OCI-LY7 (cell line): ENCODE results near the gene NAALADL2. TPM values are rescaled to one million over a fixed set of nuclear protein-coding genes. Genes with fewer than 3 reads are reported as not detected.

Experiments used
- BruUV-seq: library from RNA; stranded (reverse); fragments of 400-500 nt; replicated peaks from 2 replicates; lab custom pipeline; 2021; lab: Mats Ljungman, UMichigan
- CTCF ChIA-PET: fragments of 300-600 bp; sonication (Branson Sonifier 250); formaldehyde crosslinking; loops from one replicate; lab custom pipeline; 2022; ENCODE audit warnings: antibody characterized with exemption; ENCODE audit not compliant: unreplicated experiment; lab: Charles Lee
- POLR2A ChIA-PET: fragments of 300-600 bp; sonication (Branson Sonifier 250); formaldehyde crosslinking; loops from one replicate; lab custom pipeline; 2022; ENCODE audit warnings: antibody characterized with exemption; lab: Charles Lee
- DNase-seq: peaks from one replicate; pipeline ENCODE4 v3.0.0-alpha.2; 2015; ENCODE audit warnings: low spot score
- H2AFZ ChIP-seq: fragments of 200-600 bp; sonication (generic), shearing (Covaris generic); 2 replicates; pipeline ENCODE4 v1.6.1; 2014; ENCODE audit warnings: mild to moderate bottlenecking, antibody characterized with exemption, low read length, moderate library complexity
- H3K27ac ChIP-seq: fragments of 200-600 bp; sonication (generic); 2 replicates; pipeline ENCODE4 v1.5.1; 2014; ENCODE audit warnings: mixed run types, low read depth, mild to moderate bottlenecking, moderate library complexity, low read length, inconsistent platforms; ENCODE audit not compliant: poor library complexity, severe bottlenecking
- H3K36me3 ChIP-seq: fragments of 200-600 bp; sonication (generic); 2 replicates; pipeline ENCODE4 v1.6.1; 2014; ENCODE audit warnings: mild to moderate bottlenecking, antibody characterized with exemption, low read length, moderate library complexity, mixed read lengths; ENCODE audit not compliant: insufficient read depth
- H3K4me1 ChIP-seq: fragments of 200-600 bp; sonication (generic); 2 replicates; pipeline ENCODE4 v1.5.1; 2014; ENCODE audit warnings: mild to moderate bottlenecking, low read length; ENCODE audit not compliant: insufficient read depth, poor library complexity, severe bottlenecking
- H3K4me2 ChIP-seq: fragments of 200-600 bp; sonication (generic); 2 replicates; pipeline ENCODE4 v1.6.1; 2014; ENCODE audit warnings: mild to moderate bottlenecking, low read length
- H3K4me3 ChIP-seq: fragments of 200-600 bp; sonication (generic); 2 replicates; pipeline ENCODE4 v1.5.1; 2014; ENCODE audit warnings: mild to moderate bottlenecking, low read depth, low read length; ENCODE audit not compliant: poor library complexity, severe bottlenecking
- H3K79me2 ChIP-seq: fragments of 200-600 bp; sonication (generic); 2 replicates; pipeline ENCODE4 v1.6.1; 2016; ENCODE audit warnings: low read depth, mild to moderate bottlenecking, low read length, moderate library complexity, mixed read lengths; ENCODE audit not compliant: insufficient read depth
- H3K9me2 ChIP-seq: fragments of 200-600 bp; sonication (generic); 2 replicates; pipeline ENCODE4 v1.6.1; 2016; ENCODE audit warnings: mild to moderate bottlenecking, low read length, mixed read lengths; ENCODE audit not compliant: insufficient read depth
- H3K9me3 ChIP-seq: fragments of 200-600 bp; sonication (generic); 2 replicates; pipeline ENCODE4 v1.6.1; 2014; ENCODE audit warnings: mild to moderate bottlenecking, mixed run types, low read length, mixed read lengths
- H4K20me1 ChIP-seq: fragments of 200-600 bp; sonication (generic); 2 replicates; pipeline ENCODE4 v1.6.1; 2014; ENCODE audit warnings: mild to moderate bottlenecking, antibody characterized with exemption, low read length, moderate library complexity, mixed read lengths; ENCODE audit not compliant: insufficient read depth
- CTCF ChIP-seq: fragments of 200-600 bp; sonication (generic); conservative IDR thresholded peaks from 2 replicates; pipeline ENCODE4 v1.5.1; 2014; ENCODE audit warnings: mild to moderate bottlenecking, antibody characterized with exemption, low read length, moderate library complexity, mixed read lengths
- EZH2phosphoT487 ChIP-seq: fragments of 200-600 bp; sonication (generic); IDR thresholded peaks from 2 replicates; pipeline ENCODE4 v1.6.1; 2018; ENCODE audit warnings: low read depth, borderline replicate concordance, mild to moderate bottlenecking, mixed run types, antibody characterized with exemption, low read length, moderate library complexity, mixed read lengths
- intact Hi-C: fragments of 100-400 bp; cut with micrococcal nuclease; formaldehyde crosslinking; loops from one replicate; pipeline ENCODE4 v1.10.0; 2022; ENCODE audit not compliant: unreplicated experiment
- total RNA-seq, 2 experiments: library from RNA; depleted of rRNA in 1 of 2; stranded (reverse); fragments of >200 nt in 1 of 2; shearing (Covaris generic) in 1 of 2; gene quantifications; 2 replicates each; pipeline ENCODE4 v1.2.3, GENCODE V29; 2014 to 2022

The NAALADL2 gene
- total RNA-seq, 2 experiments from 2014 or later: 0.25 to 0.70 TPM

DNA sequence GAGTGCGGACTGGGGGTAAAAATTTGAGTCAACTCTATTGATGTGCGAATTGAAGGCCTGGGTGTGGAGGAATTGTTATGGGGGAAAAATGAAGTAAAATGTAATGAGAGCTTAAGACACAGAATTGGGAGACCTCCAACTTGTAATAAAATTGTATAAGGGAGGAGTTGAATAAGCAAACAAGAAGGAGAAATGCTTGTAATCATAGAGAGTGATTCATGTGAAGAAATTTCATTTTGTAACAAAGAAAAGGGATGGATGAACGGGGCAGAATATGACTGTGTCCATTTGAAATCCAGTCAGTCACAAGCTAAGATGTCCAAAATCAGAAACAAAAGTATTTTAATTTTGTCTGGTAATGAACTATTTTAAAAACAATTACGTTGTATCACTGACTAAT lies 552.3 kb downstream of the NAALADL2 start:
- H3K9me3 ChIP-seq: no peaks in the 10 kb centered on the region
- H3K9me2 ChIP-seq: no peaks in the 10 kb centered on the region
- DNase-seq: no peak
- CTCF ChIA-PET: no interaction called here
- POLR2A ChIA-PET: interaction anchor here (0.7 kb wide), 1 partner anchor 400 kb away, joined by 3 read pairs; no protein-coding TSS in a partner anchor
- no peak overlapping the region for H3K27ac ChIP-seq
- no peaks in the 10 kb centered on the region for H3K4me1 ChIP-seq
- no peak overlapping the region for H3K4me3 ChIP-seq
- H3K4me2 ChIP-seq: no peak overlapping the region
- no peaks in the 10 kb centered on the region for H4K20me1 ChIP-seq
- no peak overlapping the region for H2AFZ ChIP-seq
- intact Hi-C loops: loop anchor here (10.0 kb wide), 1 partner anchor 63 kb away; no protein-coding TSS in a partner anchor
- no TSS peak for BruUV-seq
- TF ChIP-seq EZH2phosphoT487 (no peak), CTCF (no peak)
- no peaks in the 10 kb centered on the region for H3K36me3 ChIP-seq
- no peaks in the 10 kb centered on the region for H3K79me2 ChIP-seq

DNA sequence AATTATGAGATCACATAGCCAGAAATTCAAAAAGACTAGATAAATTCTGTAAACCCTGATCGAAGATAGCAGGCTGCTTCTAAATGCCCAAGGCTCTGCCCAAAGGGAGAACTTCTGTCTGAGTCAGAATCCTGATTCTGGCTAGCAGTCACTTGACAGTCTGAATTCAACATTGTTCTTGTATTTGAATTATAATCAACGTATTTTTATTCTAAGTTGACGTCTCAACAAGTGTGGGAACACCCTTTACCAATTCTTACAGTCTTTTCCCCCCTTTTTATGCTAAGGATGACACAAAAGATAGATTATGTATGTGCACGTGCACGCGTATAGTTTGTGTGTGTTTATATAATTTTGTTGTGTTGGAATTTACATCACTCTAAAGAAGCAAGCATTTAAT lies 552.8 kb downstream of the NAALADL2 start:
- BruUV-seq: no TSS peak
- no peak for TF ChIP-seq CTCF
- TF ChIP-seq EZH2phosphoT487: no peak
- CTCF ChIA-PET: no interaction called here

GRCh38 chr3:175413926-175414325 lies 554.8 kb downstream of the NAALADL2 start:
- H3K4me2 ChIP-seq: no peak overlapping the region
- no peak overlapping the region for H2AFZ ChIP-seq
- H3K4me1 ChIP-seq: no peaks in the 10 kb centered on the region
- no peak overlapping the region for H3K27ac ChIP-seq
- ChIA-PET CTCF (no interaction called here), POLR2A (no interaction called here)
- H3K9me2 ChIP-seq: no peaks in the 10 kb centered on the region
- H3K9me3 ChIP-seq: no peaks in the 10 kb centered on the region
- BruUV-seq: no TSS peak
- H3K4me3 ChIP-seq: no peak overlapping the region
- DNase-seq: no peak
- intact Hi-C loops: loop anchor here (10.0 kb wide), 1 partner anchor 61 kb away; no protein-coding TSS in a partner anchor
- H3K36me3 ChIP-seq: no peaks in the 10 kb centered on the region
- no peaks in the 10 kb centered on the region for H3K79me2 ChIP-seq
- no peaks in the 10 kb centered on the region for H4K20me1 ChIP-seq
- TF ChIP-seq CTCF (no peak), EZH2phosphoT487 (no peak)

More for the DNA sequence above, 552.8 kb downstream of the NAALADL2 start:
- H3K27ac ChIP-seq: no peak overlapping the region
- H3K4me1 ChIP-seq: no peaks in the 10 kb centered on the region
- H4K20me1 ChIP-seq: no peaks in the 10 kb centered on the region
- H2AFZ ChIP-seq: no peak overlapping the region
- DNase-seq: no peak
- no peaks in the 10 kb centered on the region for H3K9me2 ChIP-seq
- no peak overlapping the region for H3K4me2 ChIP-seq
- H3K4me3 ChIP-seq: no peak overlapping the region
- intact Hi-C loops: loop anchor here (10.0 kb wide), 1 partner anchor 63 kb away; no protein-coding TSS in a partner anchor
- H3K36me3 ChIP-seq: no peaks in the 10 kb centered on the region
- POLR2A ChIA-PET: interaction anchor here (0.7 kb wide), 2 partner anchors 335 to 399 kb away, joined by 3 read pairs; no protein-coding TSS in a partner anchor
- H3K9me3 ChIP-seq: no peaks in the 10 kb centered on the region
- no peaks in the 10 kb centered on the region for H3K79me2 ChIP-seq
